OCI-LY1 (cell line): ENCODE measurements around the gene HBZ.

ENCODE experiments used
- H2AFZ ChIP-seq: fragments of 200-600 bp; sonication (generic), shearing (Covaris generic); 2 replicates; pipeline ENCODE4 v1.6.0; 2014; ENCODE audit warnings: antibody characterized with exemption, mild to moderate bottlenecking, low read length
- H3F3A ChIP-seq: fragments of 200-600 bp; sonication (generic), shearing (Covaris generic); 2 replicates; pipeline ENCODE4 v1.6.0; 2014; ENCODE audit warnings: mild to moderate bottlenecking, antibody characterized with exemption, low read length, moderate library complexity; ENCODE audit not compliant: insufficient read depth
- H3K27ac ChIP-seq: fragments of 200-600 bp; sonication (generic); 2 replicates; pipeline ENCODE4 v1.5.1; 2014; ENCODE audit warnings: low read length, mixed run types, mild to moderate bottlenecking, low read depth; ENCODE audit not compliant: poor library complexity, severe bottlenecking
- H3K27me3 ChIP-seq: fragments of 200-600 bp; sonication (generic); 2 replicates; pipeline ENCODE4 v1.6.0; 2014; ENCODE audit warnings: antibody characterized with exemption, mild to moderate bottlenecking, low read length, moderate library complexity; ENCODE audit not compliant: insufficient read depth
- H3K36me3 ChIP-seq: fragments of 200-600 bp; sonication (generic); 2 replicates; pipeline ENCODE4 v1.6.1; 2014; ENCODE audit warnings: mild to moderate bottlenecking, antibody characterized with exemption, low read length, moderate library complexity, mixed read lengths; ENCODE audit not compliant: insufficient read depth
- H3K4me1 ChIP-seq: fragments of 200-600 bp; sonication (generic); 2 replicates; pipeline ENCODE4 v1.5.1; 2014; ENCODE audit warnings: mild to moderate bottlenecking, low read length, moderate library complexity; ENCODE audit not compliant: insufficient read depth, severe bottlenecking
- H3K4me2 ChIP-seq: fragments of 200-600 bp; sonication (generic), shearing (Covaris generic); 2 replicates; pipeline ENCODE4 v1.6.1; 2014; ENCODE audit warnings: low read length
- H3K4me3 ChIP-seq: fragments of 200-600 bp; sonication (generic); 2 replicates; pipeline ENCODE4 v1.5.1; 2014; ENCODE audit warnings: low read length, low read depth, mild to moderate bottlenecking, mixed read lengths; ENCODE audit not compliant: poor library complexity, severe bottlenecking
- H3K79me2 ChIP-seq: fragments of 200-600 bp; shearing (Covaris generic); 2 replicates; pipeline ENCODE4 v1.6.1; 2016; ENCODE audit warnings: mixed run types, low read length, mixed read lengths; ENCODE audit not compliant: insufficient read depth
- H3K9ac ChIP-seq: fragments of 200-600 bp; sonication (generic), shearing (Covaris generic); 2 replicates; pipeline ENCODE4 v1.6.1; 2014; ENCODE audit warnings: mild to moderate bottlenecking, low read length, mixed read lengths
- H3K9me2 ChIP-seq: fragments of 200-600 bp; sonication (generic), shearing (Covaris generic); 2 replicates; pipeline ENCODE4 v1.6.1; 2014; ENCODE audit warnings: low read depth, mild to moderate bottlenecking, low read length, mixed read lengths
- H3K9me3 ChIP-seq: fragments of 200-600 bp; shearing (Covaris generic); 2 replicates; pipeline ENCODE4 v1.6.1; 2014; ENCODE audit warnings: low read length, mixed read lengths
- H4K20me1 ChIP-seq: fragments of 200-600 bp; sonication (generic), shearing (Covaris generic); 2 replicates; pipeline ENCODE4 v1.6.0; 2016; ENCODE audit warnings: mild to moderate bottlenecking, low read length; ENCODE audit not compliant: insufficient read depth
- CTCF ChIP-seq: fragments of 200-600 bp; sonication (generic), shearing (Covaris generic); IDR thresholded peaks from 2 replicates; pipeline ENCODE4 v1.5.1; 2017; ENCODE audit warnings: mild to moderate bottlenecking, antibody characterized with exemption, low read length, moderate library complexity, mixed read lengths
- EZH2 ChIP-seq: fragments of 200-600 bp; sonication (generic), shearing (Covaris generic); IDR thresholded peaks from 2 replicates; pipeline ENCODE4 v1.8.0; 2017; ENCODE audit warnings: borderline replicate concordance, mixed run types, mild to moderate bottlenecking, antibody characterized with exemption, low read length, moderate library complexity, mixed read lengths

HBZ gene

GRCh38 chr16:114327-114726 is 38.1 kb upstream of the HBZ start:
- Histone ChIP-seq H3K79me2 (no peaks in the 10 kb centered on the region), H3K4me1 (peaks cover 4% of the 10 kb centered on the region), H3K4me2 (no peak overlapping the region), H3K9me3 (no peaks in the 10 kb centered on the region), H2AFZ (no peak overlapping the region), H3K27me3 (no peaks in the 10 kb centered on the region), H3F3A (no peaks in the 10 kb centered on the region), H3K4me3 (no peak overlapping the region), H3K9me2 (no peaks in the 10 kb centered on the region), H3K27ac (no peak overlapping the region), H3K9ac (no peak overlapping the region), H4K20me1 (no peaks in the 10 kb centered on the region), H3K36me3 (peaks cover 47% of the 10 kb centered on the region)
- TF ChIP-seq CTCF: no peak
- no peak for TF ChIP-seq EZH2

DNA sequence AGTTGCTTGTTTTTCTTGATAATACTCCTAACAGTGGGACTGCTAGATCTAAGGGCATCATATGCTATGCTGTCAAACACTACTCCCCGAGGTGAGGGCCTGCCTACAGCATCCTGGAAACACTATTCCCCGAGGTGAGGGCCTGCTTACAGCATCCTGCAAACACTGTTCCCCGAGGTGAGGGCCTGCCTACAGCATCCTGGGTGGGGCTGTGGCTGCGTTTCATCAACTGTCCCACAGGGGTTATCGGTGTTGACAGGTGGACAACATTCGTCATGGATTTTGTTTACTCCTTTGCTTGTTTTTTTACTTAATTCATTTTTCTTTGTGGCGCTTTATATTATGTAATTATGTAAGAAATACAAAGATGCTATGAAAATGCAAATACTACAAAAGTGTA is 36.4 kb upstream of the HBZ start:
- H3K4me2 ChIP-seq: no peak overlapping the region
- H3K4me1 ChIP-seq: peaks cover 4% of the 10 kb centered on the region
- H3K27me3 ChIP-seq: no peaks in the 10 kb centered on the region
- no peaks in the 10 kb centered on the region for H3F3A ChIP-seq
- H3K9me3 ChIP-seq: no peaks in the 10 kb centered on the region
- no peaks in the 10 kb centered on the region for H3K79me2 ChIP-seq
- H3K9me2 ChIP-seq: no peaks in the 10 kb centered on the region
- H3K9ac ChIP-seq: no peak overlapping the region
- H3K36me3 ChIP-seq: peaks cover 37% of the 10 kb centered on the region
- H2AFZ ChIP-seq: no peak overlapping the region
- TF ChIP-seq CTCF: no peak
- no peak for TF ChIP-seq EZH2
- no peaks in the 10 kb centered on the region for H4K20me1 ChIP-seq
- H3K4me3 ChIP-seq: no peak overlapping the region
- no peak overlapping the region for H3K27ac ChIP-seq

GRCh38 chr16:117379-118365 is 34.8 kb upstream of the HBZ start:
- no peaks in the 10 kb centered on the region for H3K9me3 ChIP-seq
- H3K27ac ChIP-seq: no peak overlapping the region
- H3K9ac ChIP-seq: no peak overlapping the region
- H3K4me1 ChIP-seq: peaks cover 4% of the 10 kb centered on the region
- TF ChIP-seq EZH2 (no peak), CTCF (peak; percentile 96)
- H3K9me2 ChIP-seq: no peaks in the 10 kb centered on the region
- peaks cover 24% of the 10 kb centered on the region for H3K36me3 ChIP-seq
- H3K4me3 ChIP-seq: no peak overlapping the region
- H4K20me1 ChIP-seq: no peaks in the 10 kb centered on the region
- H3K79me2 ChIP-seq: no peaks in the 10 kb centered on the region
- H3K27me3 ChIP-seq: no peaks in the 10 kb centered on the region
- H3K4me2 ChIP-seq: no peak overlapping the region
- no peak overlapping the region for H2AFZ ChIP-seq
- H3F3A ChIP-seq: no peaks in the 10 kb centered on the region
